Loucy (cell line): ENCODE measurements around the gene DHX34.

Experiments
- H2AFZ ChIP-seq: fragments of 200-600 bp; sonication (generic); 2 replicates; pipeline ENCODE4 v1.6.0; 2016; ENCODE audit warnings: antibody characterized with exemption, mild to moderate bottlenecking, low read length, moderate library complexity
- H3F3A ChIP-seq: fragments of 200-600 bp; 2 replicates; pipeline ENCODE4 v1.6.0; 2016; ENCODE audit warnings: antibody characterized with exemption, low read depth, mild to moderate bottlenecking
- H3K27me3 ChIP-seq: fragments of 200-600 bp; sonication (generic); 2 replicates; pipeline ENCODE4 v1.6.1; 2014; ENCODE audit warnings: low read length, mild to moderate bottlenecking; ENCODE audit not compliant: insufficient read depth, poor library complexity, severe bottlenecking
- H3K36me3 ChIP-seq: fragments of 200-600 bp; sonication (generic); 2 replicates; pipeline ENCODE4 v1.6.1; 2016; ENCODE audit warnings: low read length; ENCODE audit not compliant: insufficient read depth
- H3K4me1 ChIP-seq: fragments of 200-600 bp; sonication (generic); 2 replicates; pipeline ENCODE4 v1.5.1; 2014; ENCODE audit warnings: low read length, mild to moderate bottlenecking; ENCODE audit not compliant: insufficient read depth, poor library complexity, severe bottlenecking
- H3K4me2 ChIP-seq: fragments of 200-600 bp; sonication (generic); 2 replicates; pipeline ENCODE4 v1.6.0; 2014; ENCODE audit warnings: antibody characterized with exemption, low read length, low read depth, mild to moderate bottlenecking; ENCODE audit not compliant: poor library complexity, severe bottlenecking
- H3K4me3 ChIP-seq: fragments of 200-600 bp; sonication (generic); 2 replicates; pipeline ENCODE4 v1.5.1; 2014; ENCODE audit warnings: low read length, mild to moderate bottlenecking, mixed read lengths; ENCODE audit not compliant: poor library complexity, severe bottlenecking
- H3K79me2 ChIP-seq: fragments of 200-600 bp; sonication (generic); 2 replicates; pipeline ENCODE4 v1.6.1; 2014; ENCODE audit warnings: low read length; ENCODE audit not compliant: insufficient read depth
- H3K9ac ChIP-seq: fragments of 200-600 bp; sonication (generic); 2 replicates; pipeline ENCODE4 v1.6.0; 2014; ENCODE audit warnings: mild to moderate bottlenecking, low read depth, low read length, moderate library complexity; ENCODE audit not compliant: poor library complexity, severe bottlenecking
- H3K9me2 ChIP-seq: fragments of 200-600 bp; sonication (generic); replicated peaks from 2 replicates; pipeline ENCODE4 v1.6.1; 2016; ENCODE audit warnings: low read depth, low read length, mixed read lengths
- H3K9me3 ChIP-seq: fragments of 200-600 bp; sonication (generic); 2 replicates; pipeline ENCODE4 v1.6.1; 2014; ENCODE audit warnings: mild to moderate bottlenecking, antibody characterized with exemption, low read length, low read depth; ENCODE audit not compliant: insufficient read depth
- H4K20me1 ChIP-seq: fragments of 200-600 bp; sonication (generic); 2 replicates; pipeline ENCODE4 v1.6.0; 2014; ENCODE audit warnings: antibody characterized with exemption, low read length, mild to moderate bottlenecking; ENCODE audit not compliant: insufficient read depth, poor library complexity, severe bottlenecking
- CTCF ChIP-seq: fragments of 200-600 bp; sonication (generic); conservative IDR thresholded peaks from 2 replicates; pipeline ENCODE4 v1.5.1; 2014; ENCODE audit warnings: mild to moderate bottlenecking, antibody characterized with exemption, low read length
- EZH2phosphoT487 ChIP-seq: fragments of 200-600 bp; IDR thresholded peaks from 2 replicates; pipeline ENCODE4 v1.6.1; 2018; ENCODE audit warnings: antibody characterized with exemption, mild to moderate bottlenecking, moderate library complexity, borderline replicate concordance

The DHX34 gene

GRCh38 chr19:47303966-47304365, 45.1 kb upstream of the DHX34 start:
- Histone ChIP-seq H4K20me1 (no peaks in the 10 kb centered on the region), H3K4me3 (no peak overlapping the region), H3K9me3 (no peaks in the 10 kb centered on the region), H3K79me2 (no peaks in the 10 kb centered on the region), H3K9ac (no peak overlapping the region), H3F3A (no peaks in the 10 kb centered on the region), H2AFZ (no peak overlapping the region), H3K4me2 (no peak overlapping the region), H3K36me3 (no peaks in the 10 kb centered on the region), H3K9me2 (no peaks in the 10 kb centered on the region), H3K4me1 (peaks cover 9% of the 10 kb centered on the region), H3K27me3 (no peaks in the 10 kb centered on the region)
- TF ChIP-seq EZH2phosphoT487 (no peak), CTCF (no peak)

- Histone ChIP-seq H3K4me3 (no peak overlapping the region), H3K27me3 (no peaks in the 10 kb centered on the region), H2AFZ (peak overlapping the region; percentile 76; the same call in 1 of the 2 replicates), H4K20me1 (no peaks in the 10 kb centered on the region), H3F3A (no peaks in the 10 kb centered on the region), H3K9ac (no peak overlapping the region), H3K9me3 (no peaks in the 10 kb centered on the region), H3K9me2 (no peaks in the 10 kb centered on the region), H3K36me3 (no peaks in the 10 kb centered on the region), H3K4me1 (peaks cover 2% of the 10 kb centered on the region), H3K79me2 (no peaks in the 10 kb centered on the region), H3K4me2 (no peak overlapping the region)
- TF ChIP-seq EZH2phosphoT487 (no peak), CTCF (peak; percentile 99)
These were observed 43.8 kb upstream of the DHX34 start for GRCh38 chr19:47305309-47305751.

- Histone ChIP-seq H3F3A (no peaks in the 10 kb centered on the region), H3K4me1 (no peaks in the 10 kb centered on the region), H4K20me1 (no peaks in the 10 kb centered on the region), H3K4me2 (no peak overlapping the region), H3K27me3 (no peaks in the 10 kb centered on the region), H3K4me3 (no peak overlapping the region), H3K9me3 (no peaks in the 10 kb centered on the region), H3K36me3 (no peaks in the 10 kb centered on the region), H3K79me2 (no peaks in the 10 kb centered on the region), H3K9me2 (no peaks in the 10 kb centered on the region), H3K9ac (no peak overlapping the region), H2AFZ (no peak overlapping the region)
- no peak for TF ChIP-seq CTCF
- no peak for TF ChIP-seq EZH2phosphoT487
These were observed 42.8 kb upstream of the DHX34 start for GRCh38 chr19:47306303-47306702.
